Measurements from ENCODE around the gene PTPN18.

The PTPN18 gene

GRCh38 chr2:130341562-130342019, 14.3 kb upstream of the PTPN18 start:
- DNase-seq = peak; percentile 54

DNA sequence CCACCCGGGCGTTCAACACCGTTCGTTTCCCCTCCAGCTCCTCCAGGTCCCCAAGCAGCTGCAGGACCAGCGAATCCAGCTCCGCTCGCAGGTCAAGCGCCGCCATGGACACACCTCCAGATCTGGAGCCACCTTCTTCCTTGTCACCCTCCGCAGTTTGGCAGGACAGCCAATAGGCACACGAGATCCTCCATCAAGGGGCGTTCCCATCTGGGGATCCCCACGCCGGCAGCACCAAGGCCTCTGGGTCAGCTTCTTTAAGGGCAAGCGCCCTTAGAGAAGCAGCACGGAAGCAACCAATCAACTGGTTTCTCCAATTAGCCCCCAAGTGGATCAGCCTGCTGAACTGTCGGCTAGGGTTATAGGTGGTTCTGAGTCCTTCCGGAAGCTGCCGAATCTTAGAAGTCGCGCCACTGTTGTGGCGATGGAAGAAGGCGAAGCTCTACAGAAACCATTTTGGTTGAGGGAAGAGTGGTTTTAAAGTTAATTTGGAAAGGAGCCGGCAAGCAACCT, 13.8 kb upstream of the PTPN18 start:
- DNase-seq = peak; percentile 92

- peak; percentile 97 for DNase-seq
Measured at GRCh38 chr2:130342533-130343275, 13.2 kb upstream of the PTPN18 start, which contains the start of gene IMP4. TSS of gene IMP4 (plus strand) at chr2:130342897. CDS start at chr2:130342933, 36 bp downstream.

GRCh38 chr2:130344578-130344977, 11.3 kb upstream of the PTPN18 start:
- no peak for DNase-seq

DNA sequence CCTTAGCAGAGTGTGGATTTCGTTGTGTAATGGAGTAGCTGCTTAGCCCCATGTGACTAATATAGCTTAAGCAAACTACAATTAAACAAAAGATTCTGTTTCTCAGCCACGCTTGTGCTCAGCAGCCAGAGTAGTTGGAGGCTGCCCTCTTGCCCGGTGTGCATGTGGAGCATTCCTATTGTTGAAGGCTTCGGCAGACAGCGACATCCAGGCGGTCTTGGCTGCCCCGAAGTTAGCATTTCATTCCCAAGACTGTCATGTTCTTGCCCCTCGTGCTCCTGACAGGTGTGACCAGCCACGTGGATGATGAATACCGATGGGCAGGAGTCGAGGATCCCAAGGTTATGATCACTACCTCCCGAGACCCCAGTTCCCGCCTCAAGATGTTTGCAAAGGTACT, 10.8 kb upstream of the PTPN18 start:
- DNase-seq = no peak

GRCh38 chr2:130345611-130346010, 10.2 kb upstream of the PTPN18 start:
- DNase-seq = no peak

GRCh38 chr2:130346041-130346740, 9.7 kb upstream of the PTPN18 start:
- DNase-seq = no peak

DNA sequence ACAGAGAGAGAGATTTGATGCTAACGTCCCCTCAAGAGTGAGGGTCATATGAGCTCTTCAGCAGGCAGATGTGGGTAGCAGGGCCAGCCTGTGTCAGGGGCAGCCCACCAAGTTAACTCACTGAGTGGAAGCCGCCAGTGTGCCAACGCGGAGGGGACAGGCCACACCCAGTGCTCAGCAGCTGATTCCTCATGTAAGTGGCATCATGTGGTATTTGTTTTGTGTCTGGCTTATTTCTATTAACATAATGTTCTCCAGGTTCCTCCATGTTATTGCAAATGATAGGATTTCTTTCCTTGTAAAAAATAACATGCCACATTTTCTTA, 9.2 kb upstream of the PTPN18 start:
- no peak for DNase-seq

GRCh38 chr2:130347220-130347925, 8.5 kb upstream of the PTPN18 start:
- DNase-seq = no peak

- no peak for DNase-seq
Measured at GRCh38 chr2:130349174-130349573, 6.7 kb upstream of the PTPN18 start.

- no peak for DNase-seq
Measured at GRCh38 chr2:130351711-130352110, 4.1 kb upstream of the PTPN18 start.

DNA sequence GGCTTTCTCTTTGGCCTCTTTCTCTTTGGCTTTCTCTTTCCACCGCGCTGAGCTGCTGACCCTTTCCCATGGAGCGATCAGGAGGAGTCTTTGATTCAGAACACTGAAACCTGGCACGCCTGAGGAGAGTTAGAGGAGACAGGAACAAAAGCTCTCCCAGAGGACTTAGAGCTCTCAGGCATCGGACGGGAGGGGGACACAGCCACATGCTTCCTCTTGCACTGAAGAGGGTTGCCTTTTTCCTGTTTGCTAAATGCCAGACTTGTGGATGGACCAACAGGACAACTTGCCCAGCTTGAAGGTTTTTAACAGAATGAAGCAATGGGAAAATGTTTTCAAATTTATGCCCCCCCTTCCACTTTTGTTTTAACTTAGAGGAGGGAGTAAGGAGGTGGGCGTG, 3.6 kb upstream of the PTPN18 start:
- no peak for DNase-seq

DNA sequence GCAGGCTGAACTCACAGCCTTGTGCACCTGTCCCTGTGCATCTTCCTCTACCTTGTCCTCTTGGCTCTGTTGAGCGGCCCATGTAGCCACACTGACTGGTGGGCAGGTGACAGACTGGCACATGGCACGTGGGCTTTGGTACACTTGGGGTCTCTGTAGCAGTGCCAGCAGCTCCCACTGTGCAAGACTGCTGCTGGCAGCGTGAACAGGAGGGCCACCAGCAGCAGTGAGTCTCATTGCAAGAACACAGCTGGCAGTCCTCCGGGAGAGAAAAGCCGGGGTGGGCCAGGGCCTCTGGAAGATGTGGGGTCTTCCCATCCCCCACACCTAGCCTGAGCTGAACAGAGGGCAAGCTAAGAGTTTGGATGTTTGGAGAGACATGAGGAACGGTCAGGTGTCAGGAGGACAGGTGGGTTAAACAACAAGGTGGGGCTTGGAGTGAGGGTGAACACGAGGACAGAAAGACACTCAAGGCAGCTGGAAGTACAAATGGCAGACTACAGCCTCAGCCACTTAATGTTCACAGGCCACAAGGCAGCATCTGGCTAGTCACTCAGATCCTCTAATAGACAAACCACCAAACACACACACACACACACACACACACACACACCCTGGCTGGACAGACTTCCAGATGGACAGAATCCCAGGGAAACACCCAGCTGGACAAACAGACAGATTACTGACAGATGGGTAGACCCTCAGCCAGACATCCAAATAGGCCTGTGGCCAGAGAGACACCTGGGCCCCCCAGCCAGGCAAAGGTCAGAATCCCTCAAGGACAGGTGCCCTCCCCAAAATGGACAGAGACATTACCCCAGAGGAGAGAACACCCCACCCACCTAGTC, 2.3 kb upstream of the PTPN18 start:
- DNase-seq = peak; percentile 22

DNA sequence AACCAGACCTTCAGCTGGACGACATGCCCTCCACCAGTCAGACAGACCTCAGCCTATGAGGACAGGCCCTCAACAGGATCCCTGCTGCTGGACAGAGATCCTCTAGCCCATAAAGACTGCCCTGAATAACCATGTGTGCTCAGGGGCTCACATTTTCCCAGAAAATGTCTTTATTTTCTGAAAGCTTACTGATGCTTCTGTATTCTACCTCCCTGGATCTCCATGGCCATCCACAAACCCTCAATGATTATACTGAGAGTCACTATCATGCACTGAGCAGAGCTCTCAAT, 1.8 kb upstream of the PTPN18 start:
- peak; percentile 2 for DNase-seq

DNA sequence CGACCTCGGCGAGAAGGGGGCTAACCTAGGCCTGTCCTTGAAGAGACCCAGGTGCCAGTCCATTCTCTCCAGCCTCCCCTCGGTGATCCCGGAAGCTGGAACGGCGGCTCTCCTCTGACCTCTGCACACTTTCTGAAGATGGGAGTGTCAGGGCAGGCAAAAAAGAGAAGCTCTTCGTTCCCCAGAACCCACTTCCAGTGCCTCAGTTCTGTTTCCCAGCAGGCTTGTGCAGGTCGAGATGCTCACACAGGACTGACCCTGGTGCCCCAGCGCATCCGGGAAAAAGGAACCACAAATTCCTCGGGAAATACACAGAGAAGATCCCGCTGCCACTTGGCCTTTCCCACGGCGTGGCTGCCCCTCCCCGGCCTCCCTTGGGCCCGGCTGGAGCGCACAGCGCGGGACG, 681 bp upstream of the PTPN18 start:
- peak; percentile 9 for DNase-seq

DNA sequence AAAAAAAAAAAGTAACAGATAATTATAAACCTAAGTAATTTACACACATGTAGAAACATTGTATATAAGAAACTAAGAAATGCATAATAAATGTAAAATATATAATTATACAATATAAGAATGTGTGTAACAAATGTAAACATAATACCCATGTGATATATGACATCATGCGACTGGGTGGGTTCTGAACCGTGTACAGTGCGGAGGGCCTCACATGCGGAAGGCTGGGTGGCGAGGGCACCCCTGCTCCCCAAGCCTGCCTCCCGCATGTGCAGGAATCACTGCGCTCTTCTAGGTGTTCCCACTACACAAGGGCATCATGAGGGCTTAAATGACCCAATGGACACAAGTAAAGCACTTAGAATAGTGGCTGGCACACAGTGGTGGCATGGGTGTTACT, 2.0 kb downstream of the PTPN18 start:
- no peak for DNase-seq

- DNase-seq = no peak
Measured at GRCh38 chr2:130358420-130359350, 2.8 kb downstream of the PTPN18 start.

- DNase-seq = no peak
Measured at GRCh38 chr2:130359466-130359865, 3.6 kb downstream of the PTPN18 start.

DNA sequence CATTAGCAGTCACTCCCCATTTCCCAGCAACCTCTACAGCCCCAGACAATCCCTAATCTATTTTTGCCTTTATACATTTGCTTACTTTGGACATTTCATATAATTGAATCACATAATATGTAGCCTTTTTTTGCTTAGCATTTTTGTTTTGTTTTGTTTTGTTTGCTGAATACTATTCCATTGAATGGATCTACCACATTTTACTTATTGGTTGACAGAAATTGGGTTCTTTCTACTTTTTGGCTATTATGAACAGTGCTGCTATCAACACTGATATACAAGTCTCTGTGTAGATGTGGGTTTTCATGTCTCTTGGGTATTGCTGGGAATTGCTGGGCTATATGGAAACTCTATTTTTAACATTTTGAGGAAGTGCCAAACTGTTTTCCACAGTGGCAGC, 7.6 kb downstream of the PTPN18 start:
- no peak for DNase-seq

- no peak for DNase-seq
Measured at GRCh38 chr2:130365075-130365474, 9.2 kb downstream of the PTPN18 start.

DNA sequence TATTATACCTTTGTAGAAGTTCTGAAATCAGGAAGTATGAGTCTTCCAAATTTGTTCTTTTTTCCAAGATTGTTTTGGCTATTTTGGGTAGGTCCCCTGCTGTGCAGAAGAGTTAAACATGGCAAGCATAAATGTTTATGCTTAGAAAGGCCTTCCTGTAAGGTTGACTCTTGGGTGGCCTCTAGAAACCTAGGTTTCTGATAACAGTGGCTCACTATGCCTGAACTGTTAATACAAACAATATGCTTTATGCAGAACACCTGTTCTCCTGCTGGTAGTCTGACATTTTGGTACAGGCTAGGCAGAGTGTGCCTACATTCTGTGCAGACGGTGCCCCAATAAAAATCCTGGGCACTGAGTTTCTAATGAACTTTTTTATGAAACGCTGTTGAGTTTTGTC, 10.1 kb downstream of the PTPN18 start:
- DNase-seq = no peak

- no peak for DNase-seq
Measured at GRCh38 chr2:130366720-130367119, 10.9 kb downstream of the PTPN18 start.
